Prostate gland (tissue), 2 donors: ENCODE results near the gene MVB12B. TPM values are rescaled to one million over a fixed set of nuclear protein-coding genes. Genes with fewer than 3 reads are reported as not detected.

ENCODE experiments used
- DNase-seq: peaks from one replicate; pipeline ENCODE4 v3.0.0-alpha.2; 2019; ENCODE audit warnings: low spot score
- H3K27ac ChIP-seq, 2 donors: fragments of 200-600 bp; sonication (generic); 2 replicates each; pipeline ENCODE4 v1.5.1; 2017 to 2019
- H3K27me3 ChIP-seq: fragments of 200-600 bp; sonication (generic); replicated peaks from 2 replicates; pipeline ENCODE4 v1.5.1; 2019; ENCODE audit not compliant: insufficient read depth
- H3K36me3 ChIP-seq, 2 donors: fragments of 200-600 bp; sonication (generic); 1 replicate in 1 of 2; 2 replicates in 1 of 2; pipeline versions ENCODE4 v1.5.1 to v1.8.1; 2017 to 2019
- H3K4me1 ChIP-seq: fragments of 200-600 bp; sonication (generic); replicated peaks from 2 replicates; pipeline ENCODE4 v1.5.1; 2019
- H3K4me3 ChIP-seq, 2 donors: fragments of 200-600 bp; sonication (generic); 2 replicates each; pipeline ENCODE4 v1.5.1; 2017 to 2019
- H3K9me3 ChIP-seq: fragments of 200-600 bp; sonication (generic); 2 replicates; pipeline ENCODE4 v1.5.1; 2017
- POLR2A ChIP-seq: fragments of 450-650 bp; IDR thresholded peaks from one replicate; pipeline ENCODE4 v1.6.1; 2016; ENCODE audit warnings: antibody characterized with exemption, mild to moderate bottlenecking
- POLR2AphosphoS5 ChIP-seq: sonication (generic); formaldehyde crosslinking; IDR thresholded peaks from one replicate; pipeline ENCODE4 v1.6.1; 2017; ENCODE audit warnings: antibody characterized with exemption
- WGBS: methylation state at CpG from one replicate; pipeline ENCODE4 v1.1.5; 2018; 5-methylcytosine and 5-hydroxymethylcytosine counted together
- intact Hi-C: fragments of 100-400 bp; cut with DNase I; formaldehyde crosslinking; loops from one replicate; pipeline ENCODE4 v1.14.2; 2022
- total RNA-seq, 2 donors: library from RNA; depleted of rRNA; stranded (reverse); fragments of >200 nt; gene quantifications; one replicate each; pipeline ENCODE4 v1.1.0, GENCODE V29; 2016
- TF ChIP-seq, protein P1 (sequence below), 4 experiments: fragments of 200-600 bp in 2 of 4; fragments of 450-650 bp in 2 of 4; sonication (generic) in 2 of 4; IDR thresholded peaks; 1 replicate in 3 of 4; 2 replicates in 1 of 4; pipeline ENCODE4 v1.5.1; 2016 to 2019; ENCODE audit warnings: antibody characterized with exemption in 4 of 4, mild to moderate bottlenecking in 2 of 4, moderate library complexity in 2 of 4

MVB12B gene
- total RNA-seq, 2 donors from 2014 or later = 17.3 to 28.4 TPM

DNA sequence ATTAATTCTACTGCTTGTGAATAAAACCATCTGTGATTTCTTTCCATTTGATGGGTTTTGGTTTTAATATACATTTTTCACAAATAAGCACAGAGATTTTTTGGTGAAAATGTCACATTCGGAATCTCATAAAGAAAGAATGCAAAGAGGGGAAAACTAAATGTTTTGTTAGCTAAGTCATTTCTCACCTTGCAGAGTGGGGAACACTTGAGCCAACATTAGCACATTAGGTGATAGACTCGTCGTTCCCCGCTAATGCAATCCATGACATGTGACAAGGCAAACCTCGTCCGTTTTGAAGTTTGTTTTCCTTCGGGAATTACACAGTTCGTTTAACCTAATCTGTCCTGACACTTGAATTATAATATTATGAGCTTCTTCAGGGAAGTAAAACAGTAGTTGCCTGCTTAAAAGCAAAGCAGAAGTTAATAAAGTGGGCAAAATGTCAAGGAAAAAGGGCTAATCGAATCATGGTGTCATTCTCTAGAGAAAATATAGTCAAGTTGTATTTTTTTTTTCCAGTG is 191.3 kb downstream of the MVB12B start:
- WGBS = 15% methylated on average over 9 of the region's 9 CpGs
- Histone ChIP-seq H3K4me1 (no peaks in the 10 kb centered on the region), H3K27me3 (peaks cover 22% of the 10 kb centered on the region), H3K4me3 (peak overlapping the region in 1 of 2 donors; percentile 10), H3K36me3 (no peaks in the 10 kb centered on the region), H3K27ac (peak overlapping the region; percentile 41 to 49), H3K9me3 (no peaks in the 10 kb centered on the region)
- intact Hi-C loops = no loop called here
- DNase-seq = no peak
- no peak for TF ChIP-seq POLR2A
- no peak for TF ChIP-seq POLR2AphosphoS5

- no peaks in the 10 kb centered on the region for H3K4me1 ChIP-seq
- no peak for TF ChIP-seq POLR2AphosphoS5
- no peak for DNase-seq
- 72% methylated on average over 7 of the region's 7 CpGs for WGBS
- intact Hi-C loops = no loop called here
- no peak overlapping the region for H3K4me3 ChIP-seq
- H3K36me3 ChIP-seq = no peaks in the 10 kb centered on the region
- H3K27me3 ChIP-seq = peaks cover 16% of the 10 kb centered on the region
- no peaks in the 10 kb centered on the region for H3K9me3 ChIP-seq
- no peak overlapping the region for H3K27ac ChIP-seq
Observed at GRCh38 chr9:126518763-126519162, 192.1 kb downstream of the MVB12B start.

GRCh38 chr9:126519660-126520420 is 193.2 kb downstream of the MVB12B start:
- no peak for DNase-seq
- Histone ChIP-seq H3K9me3 (no peaks in the 10 kb centered on the region), H3K27ac (no peak overlapping the region), H3K36me3 (no peaks in the 10 kb centered on the region), H3K4me1 (no peaks in the 10 kb centered on the region), H3K27me3 (peaks cover 8% of the 10 kb centered on the region), H3K4me3 (no peak overlapping the region)
- intact Hi-C loops = no loop called here
- TF ChIP-seq POLR2A (no peak), POLR2AphosphoS5 (no peak)
- TF ChIP-seq, protein P1, sequence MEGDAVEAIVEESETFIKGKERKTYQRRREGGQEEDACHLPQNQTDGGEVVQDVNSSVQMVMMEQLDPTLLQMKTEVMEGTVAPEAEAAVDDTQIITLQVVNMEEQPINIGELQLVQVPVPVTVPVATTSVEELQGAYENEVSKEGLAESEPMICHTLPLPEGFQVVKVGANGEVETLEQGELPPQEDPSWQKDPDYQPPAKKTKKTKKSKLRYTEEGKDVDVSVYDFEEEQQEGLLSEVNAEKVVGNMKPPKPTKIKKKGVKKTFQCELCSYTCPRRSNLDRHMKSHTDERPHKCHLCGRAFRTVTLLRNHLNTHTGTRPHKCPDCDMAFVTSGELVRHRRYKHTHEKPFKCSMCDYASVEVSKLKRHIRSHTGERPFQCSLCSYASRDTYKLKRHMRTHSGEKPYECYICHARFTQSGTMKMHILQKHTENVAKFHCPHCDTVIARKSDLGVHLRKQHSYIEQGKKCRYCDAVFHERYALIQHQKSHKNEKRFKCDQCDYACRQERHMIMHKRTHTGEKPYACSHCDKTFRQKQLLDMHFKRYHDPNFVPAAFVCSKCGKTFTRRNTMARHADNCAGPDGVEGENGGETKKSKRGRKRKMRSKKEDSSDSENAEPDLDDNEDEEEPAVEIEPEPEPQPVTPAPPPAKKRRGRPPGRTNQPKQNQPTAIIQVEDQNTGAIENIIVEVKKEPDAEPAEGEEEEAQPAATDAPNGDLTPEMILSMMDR (IDR thresholded peaks at IDR 0.05) = no peak
- 81% methylated on average over 22 of the region's 22 CpGs for WGBS

- intact Hi-C loops = no loop called here
- Histone ChIP-seq H3K4me3 (no peak overlapping the region), H3K4me1 (no peaks in the 10 kb centered on the region), H3K27me3 (peaks cover 8% of the 10 kb centered on the region), H3K36me3 (no peaks in the 10 kb centered on the region), H3K27ac (no peak overlapping the region), H3K9me3 (no peaks in the 10 kb centered on the region)
- TF ChIP-seq, protein P1 (IDR thresholded peaks at IDR 0.05) = no peak
- no peak for TF ChIP-seq POLR2A
- no peak for TF ChIP-seq POLR2AphosphoS5
- WGBS = 71% methylated on average over 10 of the region's 10 CpGs
- DNase-seq = no peak
Observed at GRCh38 chr9:126520453-126520852, 193.8 kb downstream of the MVB12B start.

- no peak overlapping the region for H3K4me3 ChIP-seq
- peaks cover 3% of the 10 kb centered on the region for H3K27me3 ChIP-seq
- DNase-seq = no peak
- no peaks in the 10 kb centered on the region for H3K9me3 ChIP-seq
- no peaks in the 10 kb centered on the region for H3K4me1 ChIP-seq
- no peak overlapping the region for H3K27ac ChIP-seq
- no peak for TF ChIP-seq POLR2A
- TF ChIP-seq, protein P1 (IDR thresholded peaks at IDR 0.05) = no peak
- TF ChIP-seq POLR2AphosphoS5 = no peak
- WGBS = 68% methylated on average over 11 of the region's 11 CpGs
- intact Hi-C loops = no loop called here
- no peaks in the 10 kb centered on the region for H3K36me3 ChIP-seq
Observed at GRCh38 chr9:126521089-126521488, 194.5 kb downstream of the MVB12B start.

DNA sequence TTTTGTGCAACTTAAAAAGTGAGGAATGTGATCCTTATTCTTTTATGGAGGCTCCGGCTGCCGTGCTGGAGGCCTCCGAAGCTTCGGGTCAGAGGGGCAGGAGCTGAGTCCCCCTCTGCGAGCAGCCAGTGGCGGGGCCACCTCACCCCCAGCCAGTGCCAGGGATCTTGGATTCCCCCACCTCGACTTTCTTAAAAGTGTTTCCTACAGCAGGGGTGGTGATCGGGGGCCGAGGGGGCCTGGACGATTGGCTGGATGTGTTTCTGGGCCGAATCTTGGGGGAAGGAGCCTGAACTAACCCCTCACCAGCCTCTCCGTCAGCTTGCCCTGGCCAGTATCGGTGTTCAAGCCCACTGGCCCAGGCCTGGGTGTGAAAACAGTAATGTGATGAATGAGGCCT is 194.9 kb downstream of the MVB12B start:
- Histone ChIP-seq H3K4me3 (no peak overlapping the region), H3K36me3 (no peaks in the 10 kb centered on the region), H3K27ac (no peak overlapping the region), H3K9me3 (no peaks in the 10 kb centered on the region), H3K4me1 (no peaks in the 10 kb centered on the region), H3K27me3 (peaks cover 3% of the 10 kb centered on the region)
- TF ChIP-seq POLR2AphosphoS5 = no peak
- TF ChIP-seq, protein P1 (IDR thresholded peaks at IDR 0.05) = no peak
- DNase-seq = no peak
- intact Hi-C loops = no loop called here
- WGBS = 72% methylated on average over 13 of the region's 13 CpGs
